ENCODE data around the gene DNAI2.

The DNAI2 gene

DNA sequence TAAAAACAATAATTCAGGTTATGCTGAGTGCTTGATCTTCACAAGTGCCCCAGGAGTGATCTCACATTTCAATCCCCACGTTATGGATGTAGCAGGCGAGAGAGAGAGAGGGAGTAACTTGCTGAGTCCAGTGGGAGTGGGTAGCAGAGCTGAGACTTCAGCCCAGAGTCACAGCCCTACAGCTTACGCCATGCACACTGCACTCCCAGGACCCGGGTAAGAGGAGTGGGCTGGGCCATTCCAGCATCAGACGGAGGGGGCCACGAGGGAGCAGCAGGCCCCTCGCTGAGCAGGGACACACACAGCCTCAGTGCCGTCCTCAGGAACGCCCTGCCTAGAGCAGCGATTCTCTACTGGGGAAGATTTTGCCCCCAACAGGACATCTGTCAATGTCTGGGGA lies 42.2 kb downstream of the DNAI2 start:
- no peak overlapping the region for H3K4me3 ChIP-seq (ENCODE audit: control insufficient read depth in 1 of 7, extremely low read depth in 1 of 7, insufficient read depth in 4 of 7, low read depth in 2 of 7, low read length in 6 of 7)
- H3K27ac ChIP-seq (ENCODE audit: insufficient read depth in 1 of 2, low read depth in 1 of 2, low read length in 2 of 2, poor library complexity in 1 of 2, severe bottlenecking in 2 of 2): no peak overlapping the region
- POLR2A ChIA-PET: no interaction called here
- no peaks in the 10 kb centered on the region for H3K4me1 ChIP-seq (ENCODE audit: control extremely low read depth in 1 of 4, control insufficient read depth in 4 of 4, insufficient read depth in 4 of 4, low read length in 3 of 4)
- no peak for DNase-seq
- CTCF ChIA-PET: interaction anchor here (0.9 to 1.5 kb wide), 5 partner anchors 15 to 39 kb away, joined by 3 to 4 read pairs (median 3); no protein-coding TSS in a partner anchor
- H3K9me3 ChIP-seq (ENCODE audit: control extremely low read depth in 1 of 5, control insufficient read depth in 4 of 5, insufficient read depth in 2 of 5, low read depth in 1 of 5, low read length in 4 of 5): peaks cover 0 to 6% (median 5%) of the 10 kb centered on the region in 5 experiments
- WGBS (ENCODE audit: insufficient coverage): 79% methylated on average over 8 of the region's 10 CpGs
- H3K27me3 ChIP-seq (replicated peaks in 2 of 5; ENCODE audit: control insufficient read depth in 4 of 5, insufficient read depth in 5 of 5, low read length in 4 of 5): peaks cover 0 to 3% (median 0%) of the 10 kb centered on the region in 5 experiments
- no peaks in the 10 kb centered on the region for H3K36me3 ChIP-seq (ENCODE audit: control insufficient read depth in 4 of 4, insufficient read depth in 4 of 4, low read length in 3 of 4)

DNA sequence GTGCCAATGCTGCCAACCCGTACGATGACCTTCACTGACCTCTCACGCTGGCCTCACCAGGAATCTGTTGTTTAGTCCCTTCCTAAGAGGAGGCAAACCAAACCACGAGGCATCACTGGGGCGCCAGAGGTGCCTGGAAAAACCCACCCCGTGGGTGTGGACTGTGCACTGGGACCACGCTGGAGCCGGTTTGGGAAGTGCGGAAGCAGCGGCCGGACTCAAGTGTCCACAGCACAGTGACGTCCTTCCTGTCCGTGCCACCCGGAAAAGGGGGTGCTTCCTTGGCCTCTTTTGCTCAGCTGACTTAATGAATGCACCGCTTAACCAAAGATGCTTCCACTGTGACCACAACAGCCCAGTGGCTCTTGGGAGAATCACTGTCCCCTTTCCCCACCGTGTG lies 43.0 kb downstream of the DNAI2 start:
- Histone ChIP-seq H3K27ac (ENCODE audit: insufficient read depth in 1 of 2, low read depth in 1 of 2, low read length in 2 of 2, poor library complexity in 1 of 2, severe bottlenecking in 2 of 2) (no peak overlapping the region), H3K36me3 (ENCODE audit: control insufficient read depth in 4 of 4, insufficient read depth in 4 of 4, low read length in 3 of 4) (no peaks in the 10 kb centered on the region), H3K9me3 (ENCODE audit: control extremely low read depth in 1 of 5, control insufficient read depth in 4 of 5, insufficient read depth in 2 of 5, low read depth in 1 of 5, low read length in 4 of 5) (peaks cover 0 to 5% (median 3%) of the 10 kb centered on the region in 5 experiments), H3K4me3 (ENCODE audit: control insufficient read depth in 1 of 7, extremely low read depth in 1 of 7, insufficient read depth in 4 of 7, low read depth in 2 of 7, low read length in 6 of 7) (no peak overlapping the region), H3K4me1 (ENCODE audit: control extremely low read depth in 1 of 4, control insufficient read depth in 4 of 4, insufficient read depth in 4 of 4, low read length in 3 of 4) (no peaks in the 10 kb centered on the region), H3K27me3 (replicated peaks in 2 of 5; ENCODE audit: control insufficient read depth in 4 of 5, insufficient read depth in 5 of 5, low read length in 4 of 5) (peaks cover 0 to 3% (median 0%) of the 10 kb centered on the region in 5 experiments)
- ChIA-PET CTCF (interaction anchor here (0.6 to 1.5 kb wide), 4 partner anchors 36 to 42 kb away, joined by 3 to 4 read pairs (median 4); no protein-coding TSS in a partner anchor), POLR2A (no interaction called here)
- 92% methylated on average over 16 of the region's 16 CpGs for WGBS (ENCODE audit: insufficient coverage)
- no peak for DNase-seq

GRCh38 chr17:74318391-74318790 lies 44.4 kb downstream of the DNAI2 start:
- CTCF ChIA-PET: no interaction called here
- WGBS (ENCODE audit: insufficient coverage): 96% methylated on average over 9 of the region's 10 CpGs
- DNase-seq: no peak
- POLR2A ChIA-PET: no interaction called here
- Histone ChIP-seq H3K27ac (ENCODE audit: insufficient read depth in 1 of 2, low read depth in 1 of 2, low read length in 2 of 2, poor library complexity in 1 of 2, severe bottlenecking in 2 of 2) (no peak overlapping the region), H3K36me3 (ENCODE audit: control insufficient read depth in 4 of 4, insufficient read depth in 4 of 4, low read length in 3 of 4) (no peaks in the 10 kb centered on the region), H3K4me3 (ENCODE audit: control insufficient read depth in 1 of 7, extremely low read depth in 1 of 7, insufficient read depth in 4 of 7, low read depth in 2 of 7, low read length in 6 of 7) (no peak overlapping the region), H3K27me3 (replicated peaks in 2 of 5; ENCODE audit: control insufficient read depth in 4 of 5, insufficient read depth in 5 of 5, low read length in 4 of 5) (peaks cover 0 to 3% (median 0%) of the 10 kb centered on the region in 5 experiments), H3K4me1 (ENCODE audit: control extremely low read depth in 1 of 4, control insufficient read depth in 4 of 4, insufficient read depth in 4 of 4, low read length in 3 of 4) (no peaks in the 10 kb centered on the region), H3K9me3 (ENCODE audit: control extremely low read depth in 1 of 5, control insufficient read depth in 4 of 5, insufficient read depth in 2 of 5, low read depth in 1 of 5, low read length in 4 of 5) (no peaks in the 10 kb centered on the region)

GRCh38 chr17:74324521-74324920 lies 50.5 kb downstream of the DNAI2 start:
- CTCF ChIA-PET: no interaction called here
- H3K4me1 ChIP-seq (ENCODE audit: control extremely low read depth in 1 of 4, control insufficient read depth in 4 of 4, insufficient read depth in 4 of 4, low read length in 3 of 4): peaks cover 0 to 19% (median 14%) of the 10 kb centered on the region in 4 experiments

DNA sequence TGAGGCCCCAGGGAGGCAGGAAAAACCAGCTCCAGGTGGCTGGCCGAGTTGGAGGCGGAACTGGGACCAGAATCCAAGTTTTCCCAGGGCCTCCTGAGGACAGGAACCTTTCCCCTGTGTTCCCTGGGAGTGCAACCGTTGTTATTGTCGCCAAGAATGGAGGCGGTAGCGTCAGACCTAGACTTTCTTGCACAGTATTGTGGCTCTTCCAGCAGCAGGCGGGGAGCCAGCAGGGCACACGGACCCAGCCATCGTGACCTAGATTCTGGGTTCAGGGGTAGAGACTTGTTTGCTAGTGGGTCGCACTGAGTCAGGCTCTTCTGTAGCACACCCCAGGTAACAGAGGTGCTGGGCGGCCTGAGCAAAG lies 51.3 kb downstream of the DNAI2 start:
- POLR2A ChIA-PET: no interaction called here
- WGBS (ENCODE audit: insufficient coverage): 36% methylated on average over 8 of the region's 11 CpGs
- no peaks in the 10 kb centered on the region for H3K36me3 ChIP-seq (ENCODE audit: control insufficient read depth in 4 of 4, insufficient read depth in 4 of 4, low read length in 3 of 4)

More at GRCh38 chr17:74324521-74324920, 50.5 kb downstream of the DNAI2 start:
- Histone ChIP-seq H3K4me3 (ENCODE audit: control insufficient read depth in 1 of 7, extremely low read depth in 1 of 7, insufficient read depth in 4 of 7, low read depth in 2 of 7, low read length in 6 of 7) (no peak overlapping the region), H3K36me3 (ENCODE audit: control insufficient read depth in 4 of 4, insufficient read depth in 4 of 4, low read length in 3 of 4) (no peaks in the 10 kb centered on the region), H3K9me3 (ENCODE audit: control extremely low read depth in 1 of 5, control insufficient read depth in 4 of 5, insufficient read depth in 2 of 5, low read depth in 1 of 5, low read length in 4 of 5) (no peaks in the 10 kb centered on the region), H3K27ac (ENCODE audit: insufficient read depth in 1 of 2, low read depth in 1 of 2, low read length in 2 of 2, poor library complexity in 1 of 2, severe bottlenecking in 2 of 2) (no peak overlapping the region), H3K27me3 (replicated peaks in 2 of 5; ENCODE audit: control insufficient read depth in 4 of 5, insufficient read depth in 5 of 5, low read length in 4 of 5) (peaks cover 0 to 31% (median 29%) of the 10 kb centered on the region in 5 experiments)
- DNase-seq: no peak
- POLR2A ChIA-PET: interaction anchor here (0.6 kb wide), 1 partner anchor 32 kb away, joined by 4 read pairs; no protein-coding TSS in a partner anchor
- WGBS (ENCODE audit: insufficient coverage): 98% methylated on average over 4 of the region's 6 CpGs

DNA sequence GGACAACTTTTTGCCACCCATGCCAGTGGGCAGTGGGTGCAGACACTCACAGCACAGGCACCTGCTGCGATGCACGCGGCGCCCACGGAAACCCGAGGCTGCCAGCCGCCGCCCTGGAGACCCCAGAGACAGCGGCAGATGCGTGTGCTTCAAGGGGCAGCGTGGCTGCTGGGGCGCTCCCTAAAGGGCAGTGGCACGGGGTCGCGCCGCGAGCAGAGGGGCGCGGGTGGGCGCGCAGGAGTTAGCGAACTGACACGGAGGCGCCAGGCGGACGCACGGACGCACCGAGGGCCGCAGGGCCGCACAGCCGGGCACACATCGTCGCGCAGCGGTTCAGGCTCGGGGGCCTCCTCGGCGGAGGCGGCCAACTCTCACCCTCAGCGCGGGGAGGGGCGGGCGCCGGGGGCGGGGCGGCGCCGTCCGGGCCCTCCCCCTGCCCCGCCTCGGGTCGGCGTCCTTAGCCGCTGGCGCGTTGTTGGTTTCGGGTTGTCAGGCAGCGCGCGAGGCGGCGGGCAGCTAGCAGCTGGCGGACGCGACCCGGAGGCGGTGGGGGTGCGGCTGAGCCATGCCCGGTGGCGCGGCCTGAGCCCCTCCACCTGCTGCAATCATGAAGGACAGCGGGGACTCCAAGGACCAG lies 51.8 kb downstream of the DNAI2 start, which contains the start of gene KIF19:
Gene KIF19, plus strand, starts transcription at position 484 of the 637 bp plus-strand sequence. Its CDS starts 124 bp downstream, at position 608.
- POLR2A ChIA-PET: interaction anchor here (0.6 kb wide), 1 partner anchor 36 kb away, joined by 3 read pairs; the partner anchor contains the start of gene BTBD17
- DNase-seq: peak; percentile 22 to 68 (median 56)
- WGBS (ENCODE audit: insufficient coverage): 3% methylated on average over 59 of the region's 73 CpGs
- Histone ChIP-seq H3K9me3 (ENCODE audit: control extremely low read depth in 1 of 5, control insufficient read depth in 4 of 5, insufficient read depth in 2 of 5, low read depth in 1 of 5, low read length in 4 of 5) (no peaks in the 10 kb centered on the region), H3K4me3 (ENCODE audit: control insufficient read depth in 1 of 7, extremely low read depth in 1 of 7, insufficient read depth in 4 of 7, low read depth in 2 of 7, low read length in 6 of 7) (peak within 1 kb of the TSS in 6 of 7 experiments; percentile 6 to 64 (median 41)), H3K36me3 (ENCODE audit: control insufficient read depth in 4 of 4, insufficient read depth in 4 of 4, low read length in 3 of 4) (no peaks in the 10 kb centered on the region), H3K27ac (ENCODE audit: insufficient read depth in 1 of 2, low read depth in 1 of 2, low read length in 2 of 2, poor library complexity in 1 of 2, severe bottlenecking in 2 of 2) (no peak within 1 kb of the TSS), H3K27me3 (replicated peaks in 2 of 5; ENCODE audit: control insufficient read depth in 4 of 5, insufficient read depth in 5 of 5, low read length in 4 of 5) (peaks cover 0 to 35% (median 29%) of the 10 kb centered on the region in 5 experiments), H3K4me1 (ENCODE audit: control extremely low read depth in 1 of 4, control insufficient read depth in 4 of 4, insufficient read depth in 4 of 4, low read length in 3 of 4) (peaks cover 0 to 19% (median 14%) of the 10 kb centered on the region in 4 experiments)
- CTCF ChIA-PET: no interaction called here

More for the DNA sequence above, 51.3 kb downstream of the DNAI2 start:
- H3K4me3 ChIP-seq (ENCODE audit: control insufficient read depth in 1 of 7, extremely low read depth in 1 of 7, insufficient read depth in 4 of 7, low read depth in 2 of 7, low read length in 6 of 7): peak overlapping the region in 3 of 7 experiments; percentile 57 to 64 (median 62)
- H3K4me1 ChIP-seq (ENCODE audit: control extremely low read depth in 1 of 4, control insufficient read depth in 4 of 4, insufficient read depth in 4 of 4, low read length in 3 of 4): peaks cover 0 to 19% (median 14%) of the 10 kb centered on the region in 4 experiments
- peak in 1 of 3 donors; percentile 23 for DNase-seq
- H3K9me3 ChIP-seq (ENCODE audit: control extremely low read depth in 1 of 5, control insufficient read depth in 4 of 5, insufficient read depth in 2 of 5, low read depth in 1 of 5, low read length in 4 of 5): no peaks in the 10 kb centered on the region
- CTCF ChIA-PET: no interaction called here
- H3K27ac ChIP-seq (ENCODE audit: insufficient read depth in 1 of 2, low read depth in 1 of 2, low read length in 2 of 2, poor library complexity in 1 of 2, severe bottlenecking in 2 of 2): no peak overlapping the region
- peaks cover 0 to 35% (median 29%) of the 10 kb centered on the region in 5 experiments for H3K27me3 ChIP-seq (replicated peaks in 2 of 5; ENCODE audit: control insufficient read depth in 4 of 5, insufficient read depth in 5 of 5, low read length in 4 of 5)

DNA sequence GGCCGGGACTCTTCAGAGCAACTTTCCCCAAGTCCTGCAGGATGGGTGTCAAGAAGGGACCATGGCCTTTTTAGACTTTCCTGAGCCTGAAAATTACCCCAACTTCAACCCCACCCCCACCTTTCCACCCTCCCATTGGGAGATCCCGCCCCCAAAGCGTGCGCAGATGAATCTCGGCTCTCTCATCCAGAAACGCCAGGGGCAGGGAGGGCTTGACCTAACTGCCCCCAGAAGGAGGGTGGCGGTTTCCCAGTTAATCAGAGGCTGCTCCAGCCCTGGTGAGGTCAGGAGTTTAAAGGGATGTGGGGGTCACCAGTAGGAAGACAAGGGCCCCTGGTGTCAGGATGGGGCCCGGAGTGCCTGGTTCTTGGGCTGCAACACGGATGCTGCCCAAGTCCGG lies 52.5 kb downstream of the DNAI2 start:
- peaks cover 0 to 35% (median 29%) of the 10 kb centered on the region in 5 experiments for H3K27me3 ChIP-seq (replicated peaks in 2 of 5; ENCODE audit: control insufficient read depth in 4 of 5, insufficient read depth in 5 of 5, low read length in 4 of 5)
- POLR2A ChIA-PET: interaction anchor here (0.6 kb wide), 1 partner anchor 35 kb away, joined by 3 read pairs; the partner anchor contains the start of gene BTBD17
- 38% methylated on average over 9 of the region's 10 CpGs for WGBS (ENCODE audit: insufficient coverage)
- peak overlapping the region in 5 of 7 experiments; percentile 6 to 64 (median 57) for H3K4me3 ChIP-seq (ENCODE audit: control insufficient read depth in 1 of 7, extremely low read depth in 1 of 7, insufficient read depth in 4 of 7, low read depth in 2 of 7, low read length in 6 of 7)
- DNase-seq: no peak
- CTCF ChIA-PET: no interaction called here
- no peaks in the 10 kb centered on the region for H3K9me3 ChIP-seq (ENCODE audit: control extremely low read depth in 1 of 5, control insufficient read depth in 4 of 5, insufficient read depth in 2 of 5, low read depth in 1 of 5, low read length in 4 of 5)
- no peaks in the 10 kb centered on the region for H3K36me3 ChIP-seq (ENCODE audit: control insufficient read depth in 4 of 4, insufficient read depth in 4 of 4, low read length in 3 of 4)
- no peak overlapping the region for H3K27ac ChIP-seq (ENCODE audit: insufficient read depth in 1 of 2, low read depth in 1 of 2, low read length in 2 of 2, poor library complexity in 1 of 2, severe bottlenecking in 2 of 2)
- H3K4me1 ChIP-seq (ENCODE audit: control extremely low read depth in 1 of 4, control insufficient read depth in 4 of 4, insufficient read depth in 4 of 4, low read length in 3 of 4): peaks cover 0 to 19% (median 14%) of the 10 kb centered on the region in 4 experiments
